NCI-H146 treated with DMSO at 0.1 percent for 48 hours (cell line): ENCODE data around the gene ZNF81.
A peak's percentile ranks its signal among the peaks of the same experiment; 100 is the strongest.
"Not testable (repeated sequence)": the region's sequence is repeated elsewhere in the genome, so short reads cannot be mapped to it uniquely, and the experiment has no call there.

Source experiments
- DNase-seq: peaks from one replicate; lab custom pipeline; 2025; ENCODE audit not compliant: unreplicated experiment; lab: John Stamatoyannopoulos, UW

The ZNF81 gene

GRCh38 chrX:47931970-47932369 lies 95.3 kb downstream of the ZNF81 start:
- DNase-seq: not testable (repeated sequence)

DNA sequence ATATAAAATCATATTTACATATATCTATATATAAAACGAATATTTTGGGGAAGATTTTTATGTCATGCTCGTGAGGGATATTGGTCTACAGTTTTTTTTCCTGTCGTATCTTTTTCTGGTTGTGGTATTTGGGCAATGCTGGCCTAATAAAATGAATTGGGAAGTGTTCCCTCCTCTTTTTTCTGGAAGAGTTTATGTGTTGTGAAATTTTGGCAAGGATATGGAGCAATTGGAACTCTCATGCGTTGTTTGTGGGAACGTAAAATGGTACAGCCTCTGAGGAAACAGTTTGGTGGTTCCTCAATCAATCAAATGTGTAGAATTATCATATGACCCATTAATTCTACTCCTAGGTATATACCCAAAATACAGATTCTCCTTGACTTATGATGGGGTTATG lies 97.2 kb downstream of the ZNF81 start:
- no peak for DNase-seq

DNA sequence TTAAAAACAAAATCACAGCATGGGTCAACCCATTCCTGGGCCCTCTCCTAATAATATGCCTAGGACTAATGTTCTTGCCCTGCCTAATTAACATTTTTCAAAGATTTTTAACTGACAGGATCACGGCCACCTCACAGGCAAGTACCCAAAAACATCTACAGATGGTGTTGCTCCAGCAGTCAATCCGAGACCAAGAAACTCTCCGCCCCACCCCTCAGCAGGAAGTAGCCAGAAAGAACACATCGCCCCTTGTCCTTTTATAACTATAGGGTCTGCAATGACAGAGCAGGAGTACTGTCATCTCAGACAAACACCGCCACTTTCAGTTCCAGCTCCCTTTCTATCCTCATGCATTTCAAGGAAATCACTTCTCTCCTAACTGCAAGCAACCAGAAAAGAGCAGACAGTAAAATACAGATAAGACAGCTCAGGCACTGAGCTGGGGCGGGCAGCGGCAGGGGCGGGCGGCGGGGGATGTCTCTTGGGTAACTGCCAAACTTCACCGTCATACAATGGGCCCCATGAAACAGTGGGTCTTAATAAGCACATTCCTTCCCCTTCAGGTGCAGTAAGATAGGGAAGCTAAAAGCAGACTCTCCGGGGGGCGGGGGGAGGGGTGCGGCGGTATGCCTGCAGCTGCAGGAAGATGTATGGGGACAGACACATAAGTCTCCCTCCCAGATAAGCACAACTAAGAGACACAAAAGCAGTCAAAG lies 99.7 kb downstream of the ZNF81 start:
- DNase-seq: no peak

GRCh38 chrX:47936940-47937317 lies 100.2 kb downstream of the ZNF81 start:
- no peak for DNase-seq

GRCh38 chrX:47940448-47940847 lies 103.7 kb downstream of the ZNF81 start:
- no peak for DNase-seq

DNA sequence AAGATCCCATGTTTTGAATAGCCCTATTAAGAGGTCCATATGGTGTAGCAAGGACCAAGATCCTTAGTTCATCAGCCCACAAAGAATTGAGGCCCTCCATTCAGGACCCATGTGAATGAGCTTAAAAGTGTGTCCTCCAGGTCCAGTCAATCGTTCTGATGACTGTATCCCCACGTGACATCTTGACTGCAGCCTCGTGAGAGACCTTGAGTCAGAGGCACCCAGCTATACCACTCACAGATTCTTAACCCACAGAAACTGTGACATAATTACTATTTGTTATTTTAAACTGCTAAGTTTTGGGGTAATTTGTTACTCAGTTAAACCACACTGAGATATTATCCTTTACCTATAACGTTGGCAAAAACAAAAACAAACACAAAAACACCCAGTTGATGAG lies 104.7 kb downstream of the ZNF81 start:
- no peak for DNase-seq

DNA sequence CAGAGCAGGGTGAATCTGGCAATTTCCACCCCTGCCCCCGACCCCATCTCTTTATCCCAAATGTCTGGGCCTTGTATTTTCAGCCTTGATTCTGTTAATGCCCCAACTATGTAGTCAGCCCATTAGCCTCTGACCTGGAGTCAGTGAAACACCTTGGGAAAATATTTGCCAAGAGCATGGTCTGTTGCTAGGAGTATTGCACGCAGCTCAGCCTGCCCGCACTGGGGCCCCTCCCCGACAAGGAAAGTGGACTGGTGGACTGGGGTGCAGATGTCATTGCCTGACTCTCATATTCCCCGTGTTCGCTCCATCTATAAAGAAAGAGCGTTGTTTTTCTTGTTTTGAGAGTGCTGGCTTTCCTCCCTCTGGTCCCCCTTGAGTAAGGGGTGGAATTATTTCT lies 118.6 kb downstream of the ZNF81 start:
- DNase-seq: not testable (repeated sequence)

- DNase-seq: no peak
These were observed 119.3 kb downstream of the ZNF81 start for GRCh38 chrX:47956016-47956415.

GRCh38 chrX:47958206-47958605 lies 121.5 kb downstream of the ZNF81 start:
- not testable (repeated sequence) for DNase-seq

- peak; percentile 51 for DNase-seq
These were observed 122.2 kb downstream of the ZNF81 start for GRCh38 chrX:47958761-47959342.

DNA sequence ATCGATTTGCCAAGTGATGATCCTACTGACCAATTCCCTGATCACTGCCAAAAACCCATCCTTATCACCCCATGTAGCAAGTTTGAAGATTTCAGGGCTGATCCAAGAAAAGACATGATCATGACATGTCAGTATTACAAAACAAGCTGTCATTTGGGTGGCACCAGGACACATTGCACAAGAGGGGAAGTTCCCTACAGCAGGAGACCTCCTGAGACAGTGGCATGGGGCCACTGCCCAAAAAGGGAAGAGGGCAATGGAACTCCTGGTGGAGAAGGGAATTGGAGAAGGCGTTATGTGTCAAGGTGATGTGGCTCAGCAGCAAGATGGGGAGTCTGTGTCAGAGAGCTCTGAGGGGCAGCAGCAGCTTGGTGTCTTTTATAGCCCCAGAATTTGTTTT lies 123.7 kb downstream of the ZNF81 start:
- no peak for DNase-seq

- DNase-seq: not testable (repeated sequence)
These were observed 125.1 kb downstream of the ZNF81 start for GRCh38 chrX:47961830-47962229.

DNA sequence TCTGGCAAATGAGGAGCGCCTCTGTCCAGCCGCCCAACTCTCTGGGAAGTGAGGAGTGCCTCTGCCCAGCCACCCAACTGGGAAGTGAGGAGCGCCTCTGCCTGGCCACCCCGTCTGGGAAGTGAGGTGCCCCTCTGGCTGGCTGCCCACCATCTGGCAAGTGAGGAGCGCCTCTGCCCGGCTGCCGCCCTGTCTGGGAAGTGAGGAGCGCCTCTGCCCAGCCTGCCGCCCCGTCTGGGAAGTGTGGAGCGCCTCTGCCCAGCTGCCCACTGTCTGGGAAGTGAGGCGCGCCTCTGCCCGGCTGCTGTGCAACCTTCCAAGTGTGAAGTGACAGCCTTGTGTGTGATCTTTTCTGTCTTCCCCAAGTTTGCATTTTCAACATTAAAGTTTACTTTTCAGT lies 128.8 kb downstream of the ZNF81 start:
- not testable (repeated sequence) for DNase-seq
